Epithelial cell of umbilical artery (primary cell): ENCODE results near the gene FGL2. TPM values are rescaled to one million over a fixed set of nuclear protein-coding genes. Genes with fewer than 3 reads are reported as not detected.

Experiments used
- total RNA-seq: library from RNA; depleted of rRNA; stranded (reverse); fragments of >200 nt; gene quantifications from 2 replicates; pipeline ENCODE4 v1.2.3, GENCODE V29; 2014

Gene FGL2, protein sequence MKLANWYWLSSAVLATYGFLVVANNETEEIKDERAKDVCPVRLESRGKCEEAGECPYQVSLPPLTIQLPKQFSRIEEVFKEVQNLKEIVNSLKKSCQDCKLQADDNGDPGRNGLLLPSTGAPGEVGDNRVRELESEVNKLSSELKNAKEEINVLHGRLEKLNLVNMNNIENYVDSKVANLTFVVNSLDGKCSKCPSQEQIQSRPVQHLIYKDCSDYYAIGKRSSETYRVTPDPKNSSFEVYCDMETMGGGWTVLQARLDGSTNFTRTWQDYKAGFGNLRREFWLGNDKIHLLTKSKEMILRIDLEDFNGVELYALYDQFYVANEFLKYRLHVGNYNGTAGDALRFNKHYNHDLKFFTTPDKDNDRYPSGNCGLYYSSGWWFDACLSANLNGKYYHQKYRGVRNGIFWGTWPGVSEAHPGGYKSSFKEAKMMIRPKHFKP
- under 0.01 and 0.76 TPM in 2 replicates for total RNA-seq

DNA sequence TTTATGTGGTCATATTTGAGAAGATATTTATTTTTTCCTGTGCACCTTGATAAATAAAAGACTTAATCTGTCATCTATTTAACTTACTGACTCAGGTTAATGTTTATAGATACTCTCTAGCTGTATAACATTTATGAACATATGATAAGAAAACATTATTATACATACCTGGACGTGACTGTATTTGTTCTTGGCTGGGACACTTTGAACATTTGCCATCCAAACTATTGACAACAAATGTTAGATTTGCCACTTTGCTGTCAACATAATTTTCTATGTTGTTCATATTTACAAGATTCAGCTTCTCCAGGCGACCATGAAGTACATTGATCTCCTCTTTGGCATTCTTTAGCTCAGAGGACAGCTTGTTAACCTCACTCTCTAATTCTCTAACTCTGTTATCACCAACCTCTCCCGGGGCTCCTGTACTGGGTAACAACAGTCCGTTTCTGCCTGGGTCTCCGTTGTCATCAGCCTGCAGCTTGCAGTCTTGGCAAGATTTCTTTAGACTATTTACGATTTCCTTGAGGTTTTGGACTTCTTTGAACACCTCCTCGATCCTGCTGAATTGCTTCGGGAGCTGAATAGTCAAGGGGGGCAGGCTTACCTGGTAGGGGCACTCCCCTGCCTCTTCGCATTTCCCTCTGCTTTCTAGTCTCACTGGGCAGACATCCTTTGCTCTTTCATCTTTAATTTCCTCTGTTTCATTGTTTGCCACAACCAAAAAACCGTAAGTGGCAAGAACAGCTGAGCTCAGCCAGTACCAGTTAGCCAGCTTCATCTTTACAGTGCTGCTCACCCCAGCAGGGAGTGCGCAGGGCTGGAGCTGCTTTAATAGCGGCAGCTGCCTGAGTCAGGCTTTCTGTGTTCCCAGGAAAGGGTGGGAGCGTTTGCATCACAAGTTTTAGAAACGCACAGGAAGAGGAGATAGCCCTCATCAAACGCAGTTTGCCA is at the start of gene FGL2:
FGL2 (minus strand) TSS at position 807 of the 954 bp plus-strand sequence; CDS start at position 781, 26 bp downstream.

Other genes with a start within 250 kb of the FGL2 start
- gene SPDYE17, start 167.5 kb downstream of the FGL2 start, total RNA-seq = not detected in 2 replicates
- gene SPDYE18, start 137.3 kb downstream of the FGL2 start, total RNA-seq = under 0.01 and 0.15 TPM in 2 replicates
- gene CCDC146, start 77.2 kb downstream of the FGL2 start, total RNA-seq = 0.46 and 0.97 TPM in 2 replicates
- gene GSAP, start 216.5 kb upstream of the FGL2 start, total RNA-seq = 2.9 and 5.9 TPM in 2 replicates